Trophoblast cell (in vitro differentiated cells and primary cell): ENCODE data around the gene CD63.

ENCODE experiments used
- DNase-seq, 2 donors: peaks; one replicate each; pipeline ENCODE4 v3.0.0-alpha.2; 2016
- H2AFZ ChIP-seq: 2 replicates; pipeline ENCODE4 v1.6.1; 2013; ENCODE audit warnings: low read length, moderate library complexity, mild to moderate bottlenecking; ENCODE audit not compliant: insufficient read depth, poor library complexity
- H2AK5ac ChIP-seq: 2 replicates; pipeline ENCODE4 v1.6.1; 2013; ENCODE audit warnings: mild to moderate bottlenecking, low read length
- H2BK120ac ChIP-seq: 2 replicates; pipeline ENCODE4 v1.6.1; 2013; ENCODE audit warnings: low read length, mild to moderate bottlenecking, moderate library complexity; ENCODE audit not compliant: insufficient read depth, poor library complexity
- H2BK12ac ChIP-seq: 2 replicates; pipeline ENCODE4 v1.6.1; 2013; ENCODE audit warnings: mild to moderate bottlenecking, low read length, moderate library complexity
- H2BK5ac ChIP-seq: 2 replicates; pipeline ENCODE4 v1.6.1; 2013; ENCODE audit warnings: low read length, low read depth, moderate library complexity, mild to moderate bottlenecking; ENCODE audit not compliant: poor library complexity
- H3K14ac ChIP-seq: 2 replicates; pipeline ENCODE4 v1.6.1; 2013; ENCODE audit warnings: mild to moderate bottlenecking, low read length
- H3K18ac ChIP-seq: 2 replicates; pipeline ENCODE4 v1.6.1; 2013; ENCODE audit warnings: mild to moderate bottlenecking, low read length
- H3K23ac ChIP-seq: 2 replicates; pipeline ENCODE4 v1.6.1; 2013; ENCODE audit warnings: low read length
- H3K27ac ChIP-seq: 2 replicates; pipeline ENCODE4 v1.5.1; 2013; ENCODE audit warnings: low read depth, mild to moderate bottlenecking, inconsistent platforms, low read length, moderate library complexity
- H3K27me3 ChIP-seq: 2 replicates; pipeline ENCODE4 v1.6.1; 2013; ENCODE audit warnings: inconsistent platforms, mild to moderate bottlenecking, low read length, moderate library complexity; ENCODE audit not compliant: insufficient read depth
- H3K36me3 ChIP-seq, 2 experiments: 1 replicate in 1 of 2; 2 replicates in 1 of 2; pipeline ENCODE4 v1.6.1; 2013; ENCODE audit warnings: low read length in 2 of 2, mild to moderate bottlenecking in 2 of 2, moderate library complexity in 1 of 2; ENCODE audit not compliant: insufficient read depth in 2 of 2, control insufficient read depth in 1 of 2
- H3K4ac ChIP-seq: 2 replicates; pipeline ENCODE4 v1.6.1; 2013; ENCODE audit warnings: low read depth, mild to moderate bottlenecking, low read length, moderate library complexity
- H3K4me1 ChIP-seq, 2 experiments: 1 replicate in 1 of 2; 2 replicates in 1 of 2; pipeline ENCODE4 v1.6.1; 2013; ENCODE audit warnings: low read length in 2 of 2, mild to moderate bottlenecking in 2 of 2, moderate library complexity in 1 of 2; ENCODE audit not compliant: insufficient read depth in 2 of 2, control insufficient read depth in 1 of 2
- H3K4me2 ChIP-seq: 2 replicates; pipeline ENCODE4 v1.6.1; 2013; ENCODE audit warnings: inconsistent platforms, mild to moderate bottlenecking, low read length, moderate library complexity
- H3K4me3 ChIP-seq: 2 replicates; pipeline ENCODE4 v1.5.1; 2013; ENCODE audit warnings: mild to moderate bottlenecking, low read depth, low read length, inconsistent platforms
- H3K79me1 ChIP-seq: one replicate; pipeline ENCODE4 v1.6.1; 2013; ENCODE audit warnings: low read length
- H3K79me2 ChIP-seq: 2 replicates; pipeline ENCODE4 v1.6.1; 2013; ENCODE audit warnings: low read length, mild to moderate bottlenecking; ENCODE audit not compliant: control insufficient read depth, insufficient read depth, poor library complexity
- H3K9ac ChIP-seq: 2 replicates; pipeline ENCODE4 v1.6.1; 2013; ENCODE audit warnings: mild to moderate bottlenecking, low read length
- H3K9me3 ChIP-seq: 2 replicates; pipeline ENCODE4 v1.6.1; 2013; ENCODE audit warnings: low read depth, mild to moderate bottlenecking, control low read depth, inconsistent platforms, low read length; ENCODE audit not compliant: insufficient read depth
- H4K12ac ChIP-seq: 2 replicates; pipeline ENCODE4 v1.6.1; 2013; ENCODE audit warnings: low read depth, mild to moderate bottlenecking, low read length, moderate library complexity
- H4K8ac ChIP-seq: 2 replicates; pipeline ENCODE4 v1.6.1; 2013; ENCODE audit warnings: low read depth, mild to moderate bottlenecking, low read length, moderate library complexity
- H4K91ac ChIP-seq: one replicate; pipeline ENCODE4 v1.6.1; 2013; ENCODE audit warnings: low read depth, mild to moderate bottlenecking, low read length, moderate library complexity
- WGBS: extraction: QIAGEN DNeasy Blood & Tissue Kit; methylation state at CpG from one replicate; pipeline ENCODE4 v1.1.7; 2013; ENCODE audit warnings: missing lambda C conversion rate; ENCODE audit not compliant: insufficient read length, insufficient coverage; ENCODE audit errors: extremely low coverage; 5-methylcytosine and 5-hydroxymethylcytosine counted together

CD63 gene

DNA sequence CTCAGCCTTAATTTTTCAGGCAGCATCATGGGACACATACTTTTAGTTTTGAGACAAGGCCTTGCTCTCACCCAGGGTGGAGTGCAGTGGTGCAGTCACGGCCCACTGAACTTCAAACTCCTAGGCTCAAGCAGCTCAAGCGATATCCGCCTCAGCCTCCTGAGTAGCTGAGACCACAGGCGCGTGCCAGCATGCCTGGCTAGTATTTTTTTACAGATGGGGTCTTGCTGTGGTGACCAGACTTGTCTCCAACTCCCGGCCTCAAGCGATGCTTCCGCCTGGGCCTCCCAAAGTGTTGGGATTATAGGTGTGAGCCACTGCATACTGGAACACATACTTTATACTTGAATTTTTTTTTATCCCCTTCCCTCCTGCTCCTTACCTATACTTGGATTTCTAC is 5.9 kb downstream of the CD63 start:
- H2BK120ac ChIP-seq: no peak overlapping the region
- H3K9me3 ChIP-seq: peaks cover 2% of the 10 kb centered on the region
- no peak overlapping the region for H3K9ac ChIP-seq
- H3K23ac ChIP-seq: no peak overlapping the region
- no CpG with 5 or more reads among the region's 8 CpGs for WGBS
- H2BK12ac ChIP-seq: no peak overlapping the region
- H3K27me3 ChIP-seq: no peaks in the 10 kb centered on the region
- peaks cover 7 to 15% of the 10 kb centered on the region in 2 experiments for H3K4me1 ChIP-seq
- H2BK5ac ChIP-seq: no peak overlapping the region
- H4K12ac ChIP-seq: no peak overlapping the region
- no peak overlapping the region for H4K91ac ChIP-seq
- H3K4ac ChIP-seq: no peak overlapping the region
- no peak overlapping the region for H2AFZ ChIP-seq
- peaks cover 4% of the 10 kb centered on the region for H3K79me1 ChIP-seq
- peaks cover 10% of the 10 kb centered on the region for H3K79me2 ChIP-seq
- H3K4me2 ChIP-seq: no peak overlapping the region
- H2AK5ac ChIP-seq: no peak overlapping the region
- peaks cover 38 to 41% of the 10 kb centered on the region in 2 experiments for H3K36me3 ChIP-seq
- no peak overlapping the region for H3K4me3 ChIP-seq
- H3K18ac ChIP-seq: no peak overlapping the region
- no peak for DNase-seq
- H4K8ac ChIP-seq: no peak overlapping the region
- H3K27ac ChIP-seq: no peak overlapping the region
- no peak overlapping the region for H3K14ac ChIP-seq

DNA sequence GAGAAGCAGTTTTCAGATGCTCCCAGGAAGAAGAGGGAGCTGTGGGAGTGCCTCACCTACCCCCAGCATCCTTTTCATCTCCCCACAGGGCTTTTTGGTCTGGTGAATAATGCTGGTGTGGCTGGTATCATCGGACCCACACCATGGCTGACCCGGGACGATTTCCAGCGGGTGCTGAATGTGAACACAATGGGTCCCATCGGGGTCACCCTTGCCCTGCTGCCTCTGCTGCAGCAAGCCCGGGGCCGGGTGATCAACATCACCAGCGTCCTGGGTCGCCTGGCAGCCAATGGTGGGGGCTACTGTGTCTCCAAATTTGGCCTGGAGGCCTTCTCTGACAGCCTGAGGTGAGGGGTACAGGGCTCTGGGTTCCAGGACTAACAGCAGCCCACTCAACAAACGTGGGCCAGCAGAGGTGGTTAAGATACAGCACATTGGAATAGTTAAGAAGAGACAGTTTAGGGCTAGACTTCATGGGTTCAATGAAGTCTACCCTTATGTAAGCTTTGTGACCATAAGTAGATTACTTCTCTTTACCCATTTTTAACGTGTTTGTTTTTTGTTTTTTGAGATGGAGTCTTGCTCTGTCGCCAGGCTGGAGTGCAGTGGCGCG is 7.1 kb downstream of the CD63 start:
- Histone ChIP-seq H2BK120ac (no peak overlapping the region), H3K79me1 (no peaks in the 10 kb centered on the region), H3K9me3 (peaks cover 2% of the 10 kb centered on the region), H4K12ac (no peak overlapping the region), H3K36me3 (peaks cover 33 to 35% of the 10 kb centered on the region in 2 experiments), H4K8ac (no peak overlapping the region), H2BK12ac (no peak overlapping the region), H2BK5ac (no peak overlapping the region), H3K27ac (no peak overlapping the region), H3K23ac (no peak overlapping the region), H3K9ac (no peak overlapping the region), H3K14ac (no peak overlapping the region), H3K4me2 (no peak overlapping the region), H3K79me2 (no peaks in the 10 kb centered on the region), H3K27me3 (no peaks in the 10 kb centered on the region), H2AFZ (no peak overlapping the region), H3K4me1 (peaks cover 13 to 18% of the 10 kb centered on the region in 2 experiments), H3K4ac (no peak overlapping the region), H4K91ac (no peak overlapping the region), H3K4me3 (no peak overlapping the region), H3K18ac (no peak overlapping the region), H2AK5ac (no peak overlapping the region)
- DNase-seq: peak; percentile 45 to 52
- no CpG with 5 or more reads among the region's 14 CpGs for WGBS

GRCh38 chr12:55720894-55721444 is 7.8 kb downstream of the CD63 start:
- no peak overlapping the region for H3K27ac ChIP-seq
- H2BK120ac ChIP-seq: no peak overlapping the region
- peaks cover 2% of the 10 kb centered on the region for H3K9me3 ChIP-seq
- peaks cover 27 to 30% of the 10 kb centered on the region in 2 experiments for H3K36me3 ChIP-seq
- no peak overlapping the region for H4K8ac ChIP-seq
- no peak overlapping the region for H3K4me3 ChIP-seq
- H3K18ac ChIP-seq: no peak overlapping the region
- H4K91ac ChIP-seq: no peak overlapping the region
- no peak overlapping the region for H3K23ac ChIP-seq
- peaks cover 5% of the 10 kb centered on the region for H3K79me1 ChIP-seq
- no peaks in the 10 kb centered on the region for H3K27me3 ChIP-seq
- H3K79me2 ChIP-seq: no peaks in the 10 kb centered on the region
- H3K14ac ChIP-seq: no peak overlapping the region
- no peak overlapping the region for H3K4ac ChIP-seq
- H2BK5ac ChIP-seq: no peak overlapping the region
- H2BK12ac ChIP-seq: no peak overlapping the region
- no peak overlapping the region for H2AK5ac ChIP-seq
- DNase-seq: peak; percentile 98 to 99
- H4K12ac ChIP-seq: no peak overlapping the region
- WGBS: no CpG with 5 or more reads among the region's 9 CpGs
- H3K9ac ChIP-seq: no peak overlapping the region
- H2AFZ ChIP-seq: no peak overlapping the region
- H3K4me1 ChIP-seq: peaks cover 13 to 17% of the 10 kb centered on the region in 2 experiments
- no peak overlapping the region for H3K4me2 ChIP-seq

DNA sequence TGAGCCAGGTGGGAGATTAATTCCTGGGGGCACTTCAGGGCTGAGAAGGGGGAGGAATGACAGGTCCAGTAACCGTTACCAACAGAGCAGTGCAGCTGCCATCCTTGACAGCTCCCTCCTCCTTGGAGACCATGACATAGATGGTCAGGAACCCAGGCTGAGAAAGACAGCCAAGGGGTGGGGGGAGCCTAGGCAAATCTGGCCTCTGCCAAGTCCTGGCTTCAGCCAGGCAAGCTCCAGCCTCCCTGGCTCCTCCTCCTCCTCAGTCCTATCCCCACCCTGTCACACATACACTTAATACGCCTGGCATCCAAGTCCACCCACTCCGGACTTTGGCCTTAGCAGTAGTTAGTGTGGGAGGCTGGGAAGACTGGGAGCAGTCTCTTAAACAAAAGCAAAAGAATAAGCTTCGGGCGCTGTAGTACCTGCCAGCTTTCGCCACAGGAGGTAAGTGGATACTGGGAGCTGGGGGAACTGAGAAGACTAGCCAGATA is 8.7 kb downstream of the CD63 start, which contains the start of gene RDH5:
TSS of gene RDH5 (plus strand) at position 323 of the 494 bp plus-strand sequence. CDS start 792 bp downstream, outside the sequence.
- Histone ChIP-seq H3K23ac (no peak within 1 kb of the TSS), H2BK5ac (no peak within 1 kb of the TSS), H3K79me1 (peaks cover 8% of the 10 kb centered on the region), H4K8ac (no peak within 1 kb of the TSS), H3K4ac (no peak within 1 kb of the TSS), H3K9ac (no peak within 1 kb of the TSS), H2BK120ac (no peak within 1 kb of the TSS), H3K18ac (no peak within 1 kb of the TSS), H3K4me2 (no peak within 1 kb of the TSS), H2AK5ac (no peak within 1 kb of the TSS), H4K12ac (no peak within 1 kb of the TSS), H3K4me1 (peaks cover 16 to 20% of the 10 kb centered on the region in 2 experiments), H3K27ac (no peak within 1 kb of the TSS), H3K27me3 (no peaks in the 10 kb centered on the region), H3K36me3 (peaks cover 20 to 21% of the 10 kb centered on the region in 2 experiments), H2BK12ac (no peak within 1 kb of the TSS), H2AFZ (no peak within 1 kb of the TSS), H3K14ac (no peak within 1 kb of the TSS), H3K79me2 (no peaks in the 10 kb centered on the region), H4K91ac (no peak within 1 kb of the TSS), H3K9me3 (peaks cover 2% of the 10 kb centered on the region), H3K4me3 (no peak within 1 kb of the TSS)
- no peak for DNase-seq
- no CpG with 5 or more reads among the region's 6 CpGs for WGBS
